ENCODE results near the gene GSTM5. TPM values are rescaled to one million over a fixed set of nuclear protein-coding genes. Genes with fewer than 3 reads are reported as not detected.
"Not testable (repeated sequence)": the region's sequence is repeated elsewhere in the genome, so short reads cannot be mapped to it uniquely, and the experiment has no call there.

GSTM5 gene
- total RNA-seq (2014; rRNA removed): not detected in 2 replicates
- Bru-seq, nascent RNA: not detected
- BruChase-seq, experiment 1, labeled RNA remaining after a 6-hour chase: not detected
- BruChase-seq, experiment 2, labeled RNA remaining after a 2-hour chase: not detected
- long read RNA-seq: 0 reads

DNA sequence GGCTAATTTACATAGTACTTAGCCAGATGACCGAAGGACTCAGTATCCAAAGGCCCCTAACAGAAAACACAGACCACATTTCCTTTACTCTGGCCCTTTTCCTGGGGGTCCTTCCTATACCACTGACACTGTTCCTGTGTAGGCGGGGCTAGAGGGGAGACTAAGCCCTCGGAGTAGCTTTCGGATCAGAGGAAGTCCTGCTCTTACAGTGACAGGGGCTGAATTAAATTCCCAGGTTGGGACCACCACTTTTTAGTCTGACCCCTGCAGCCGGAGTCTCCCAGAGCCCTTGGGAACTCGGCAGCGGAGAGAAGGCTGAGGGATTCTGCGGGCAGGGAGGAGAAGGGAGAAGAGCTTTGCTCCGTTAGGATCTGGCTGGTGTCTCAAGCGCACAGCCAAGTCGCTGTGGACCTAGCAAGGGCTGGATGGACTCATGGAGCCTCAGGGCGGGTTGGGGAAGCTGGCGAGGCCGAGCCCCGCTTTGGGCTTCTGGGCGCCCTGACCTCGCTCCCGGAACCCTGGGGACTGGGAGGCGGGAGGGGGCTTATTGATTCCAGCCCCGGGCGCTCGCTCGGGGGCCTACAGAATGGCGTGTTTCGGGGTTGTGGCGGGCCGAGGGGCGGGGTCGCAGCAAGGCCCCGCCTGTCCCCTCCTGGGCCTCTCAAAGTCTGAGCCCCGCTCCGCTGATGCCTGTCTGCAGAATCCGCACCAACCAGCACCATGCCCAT, at the start of gene GSTM5:
Gene GSTM5, plus strand, starts transcription at position 659 of the 728 bp plus-strand sequence. Its CDS starts 62 bp downstream, at position 721.
- H3K9me2 ChIP-seq (replicated peaks; ENCODE audit: low read length); H3K4me1 ChIP-seq (ENCODE audit: insufficient read depth, low read length); H3F3A ChIP-seq (ENCODE audit: low read length, unreplicated experiment); H3K9ac ChIP-seq (ENCODE audit: low read length); H4K20me1 ChIP-seq (ENCODE audit: low read length); ATAC-seq; H3K9me3 ChIP-seq (ENCODE audit: low read length); intact Hi-C loops (cut with micrococcal nuclease); H3K79me2 ChIP-seq (ENCODE audit: low read length); POLR2A ChIA-PET (ENCODE audit: unreplicated experiment); H3K4me3 ChIP-seq (ENCODE audit: low read length); H3K36me3 ChIP-seq (ENCODE audit: low read depth, low read length); H3K27me3 ChIP-seq (ENCODE audit: low read length); H3K4me2 ChIP-seq (ENCODE audit: low read length); CTCF ChIA-PET; BruUV-seq (replicated peaks); DNase-seq; H3K27ac ChIP-seq (ENCODE audit: low read length); H2AFZ ChIP-seq (ENCODE audit: low read length): not testable (repeated sequence)

DNA sequence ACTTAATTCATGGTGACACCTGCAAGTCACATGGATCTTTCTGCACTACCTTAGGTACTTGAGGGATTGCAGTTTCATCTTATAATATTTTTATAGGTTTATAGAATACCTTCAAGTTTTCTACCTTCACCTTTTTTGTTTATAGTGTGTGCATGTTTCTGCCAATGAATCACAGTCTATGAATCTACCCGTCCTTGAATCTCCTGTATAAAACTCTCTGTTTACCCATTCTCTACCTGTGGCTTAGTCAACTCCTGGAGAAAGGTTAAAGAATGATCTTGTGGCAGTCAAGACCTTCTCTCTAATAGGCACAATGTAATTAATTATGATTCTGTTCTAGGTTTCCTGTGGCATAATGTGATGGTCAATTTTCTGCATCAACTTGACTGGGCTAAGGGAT, 47.4 kb upstream of the GSTM5 start:
- H3K27ac ChIP-seq (ENCODE audit: low read length): peak overlapping the region; percentile 45

DNA sequence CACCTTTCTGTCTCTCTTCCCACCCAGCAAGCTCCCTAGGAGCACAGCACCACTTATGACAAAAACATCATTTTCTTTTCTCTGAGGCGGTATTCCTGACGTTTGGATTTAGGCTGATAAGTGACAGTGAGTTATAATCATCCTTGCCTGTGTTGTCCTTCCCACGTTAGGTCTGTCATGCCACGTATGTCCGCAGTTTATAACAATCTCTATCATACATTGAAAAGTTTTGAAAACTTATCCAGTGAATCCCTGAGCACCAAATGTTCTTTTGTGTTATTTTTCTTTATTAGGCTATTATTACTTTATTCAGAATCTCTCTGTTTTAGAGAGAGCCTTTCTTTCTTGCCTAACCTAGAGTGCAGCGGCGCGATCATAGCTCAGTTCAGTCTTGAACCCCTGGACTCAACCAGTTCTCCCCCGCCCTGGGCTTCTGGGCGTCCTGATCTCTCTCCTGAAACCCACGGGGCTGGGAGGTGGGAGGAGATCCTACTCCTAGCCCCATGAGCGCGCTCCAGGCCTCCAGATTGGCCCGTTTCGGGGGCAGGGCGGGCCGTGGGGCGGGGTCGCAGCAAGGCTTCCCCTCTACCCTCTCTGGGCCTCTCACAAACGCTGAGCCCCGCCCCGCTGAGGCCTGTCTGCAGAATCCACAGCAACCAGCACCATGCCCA, 44.5 kb upstream of the GSTM5 start, which contains the start of gene GSTM2:
Gene GSTM2, plus strand, starts transcription at position 606 of the 671 bp plus-strand sequence. Its CDS starts 59 bp downstream, at position 665.
- H3K9me2 ChIP-seq (replicated peaks; ENCODE audit: low read length): no peaks in the 10 kb centered on the region
- no peak within 1 kb of the TSS for H3K27ac ChIP-seq (ENCODE audit: low read length)
- ChIA-PET CTCF (no interaction called here), POLR2A (ENCODE audit: unreplicated experiment) (interaction anchor here (0.6 kb wide), 1 partner anchor 919 kb away, joined by 3 read pairs; no protein-coding TSS in a partner anchor)
- H3K36me3 ChIP-seq (ENCODE audit: low read depth, low read length): no peaks in the 10 kb centered on the region
- TF ChIP-seq EZH2phosphoT487 (IDR thresholded peaks at IDR 0.05; ENCODE audit: borderline replicate concordance, low read length): no peak
- TF ChIP-seq, protein P1, sequence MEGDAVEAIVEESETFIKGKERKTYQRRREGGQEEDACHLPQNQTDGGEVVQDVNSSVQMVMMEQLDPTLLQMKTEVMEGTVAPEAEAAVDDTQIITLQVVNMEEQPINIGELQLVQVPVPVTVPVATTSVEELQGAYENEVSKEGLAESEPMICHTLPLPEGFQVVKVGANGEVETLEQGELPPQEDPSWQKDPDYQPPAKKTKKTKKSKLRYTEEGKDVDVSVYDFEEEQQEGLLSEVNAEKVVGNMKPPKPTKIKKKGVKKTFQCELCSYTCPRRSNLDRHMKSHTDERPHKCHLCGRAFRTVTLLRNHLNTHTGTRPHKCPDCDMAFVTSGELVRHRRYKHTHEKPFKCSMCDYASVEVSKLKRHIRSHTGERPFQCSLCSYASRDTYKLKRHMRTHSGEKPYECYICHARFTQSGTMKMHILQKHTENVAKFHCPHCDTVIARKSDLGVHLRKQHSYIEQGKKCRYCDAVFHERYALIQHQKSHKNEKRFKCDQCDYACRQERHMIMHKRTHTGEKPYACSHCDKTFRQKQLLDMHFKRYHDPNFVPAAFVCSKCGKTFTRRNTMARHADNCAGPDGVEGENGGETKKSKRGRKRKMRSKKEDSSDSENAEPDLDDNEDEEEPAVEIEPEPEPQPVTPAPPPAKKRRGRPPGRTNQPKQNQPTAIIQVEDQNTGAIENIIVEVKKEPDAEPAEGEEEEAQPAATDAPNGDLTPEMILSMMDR (conservative IDR thresholded peaks at IDR 0.05; ENCODE audit: low read depth, low read length): no peak
- TF ChIP-seq EZH2 (IDR thresholded peaks at IDR 0.05; ENCODE audit: low read length, unreplicated experiment): no peak
- no TSS peak for BruUV-seq (replicated peaks)
- H3K27me3 ChIP-seq (ENCODE audit: low read length): no peaks in the 10 kb centered on the region
- H4K20me1 ChIP-seq (ENCODE audit: low read length): no peaks in the 10 kb centered on the region
- peak within 1 kb of the TSS; percentile 64 for H3K4me3 ChIP-seq (ENCODE audit: low read length)
- intact Hi-C loops (cut with micrococcal nuclease): no loop called here
- peaks cover 28% of the 10 kb centered on the region for H3K4me1 ChIP-seq (ENCODE audit: insufficient read depth, low read length)
- H3K4me2 ChIP-seq (ENCODE audit: low read length): peak within 1 kb of the TSS; percentile 75
- H3K9me3 ChIP-seq (ENCODE audit: low read length): no peaks in the 10 kb centered on the region
- H2AFZ ChIP-seq (ENCODE audit: low read length): peak within 1 kb of the TSS; percentile 69
- H3K79me2 ChIP-seq (ENCODE audit: low read length): no peaks in the 10 kb centered on the region
- no peaks in the 10 kb centered on the region for H3F3A ChIP-seq (ENCODE audit: low read length, unreplicated experiment)
- DNase-seq: peak; percentile 86
- peak within 1 kb of the TSS; percentile 4; the same call in 1 of the 2 replicates for H3K9ac ChIP-seq (ENCODE audit: low read length)
- peak; percentile 99 for ATAC-seq

More for the DNA sequence above, 47.4 kb upstream of the GSTM5 start:
- TF ChIP-seq, protein P1 (conservative IDR thresholded peaks at IDR 0.05; ENCODE audit: low read depth, low read length): no peak
- TF ChIP-seq EZH2 (IDR thresholded peaks at IDR 0.05; ENCODE audit: low read length, unreplicated experiment) (no peak), EZH2phosphoT487 (IDR thresholded peaks at IDR 0.05; ENCODE audit: borderline replicate concordance, low read length) (no peak)
- ATAC-seq (peak; percentile 14; the same call in 1 of the 2 replicates), DNase-seq (peak; percentile 60)
- no peaks in the 10 kb centered on the region for H4K20me1 ChIP-seq (ENCODE audit: low read length)
- no peaks in the 10 kb centered on the region for H3K27me3 ChIP-seq (ENCODE audit: low read length)
- no peaks in the 10 kb centered on the region for H3K36me3 ChIP-seq (ENCODE audit: low read depth, low read length)
- no peaks in the 10 kb centered on the region for H3F3A ChIP-seq (ENCODE audit: low read length, unreplicated experiment)
- no peaks in the 10 kb centered on the region for H3K9me2 ChIP-seq (replicated peaks; ENCODE audit: low read length)
- intact Hi-C loops (cut with micrococcal nuclease): no loop called here
- H3K4me1 ChIP-seq (ENCODE audit: insufficient read depth, low read length): peaks cover 28% of the 10 kb centered on the region
- H3K9me3 ChIP-seq (ENCODE audit: low read length): no peaks in the 10 kb centered on the region
- H3K9ac ChIP-seq (ENCODE audit: low read length): no peak overlapping the region
- no peak overlapping the region for H3K4me3 ChIP-seq (ENCODE audit: low read length)
- no peak overlapping the region for H3K4me2 ChIP-seq (ENCODE audit: low read length)
- BruUV-seq (replicated peaks): no TSS peak
- no peaks in the 10 kb centered on the region for H3K79me2 ChIP-seq (ENCODE audit: low read length)
- ChIA-PET CTCF (no interaction called here), POLR2A (ENCODE audit: unreplicated experiment) (no interaction called here)
- H2AFZ ChIP-seq (ENCODE audit: low read length): no peak overlapping the region
